Dermis lymphatic vessel endothelial cell (primary cell): Measurements from ENCODE around the gene CHST5. TPM values are rescaled to one million over a fixed set of nuclear protein-coding genes. Genes with fewer than 3 reads are reported as not detected.

Experiments used
- total RNA-seq: library from RNA; depleted of rRNA; stranded (reverse); fragments of >200 nt; gene quantifications from 2 replicates; pipeline ENCODE4 v1.2.1, GENCODE V29; 2014

CHST5 gene
- under 0.01 and 0.09 TPM in 2 replicates for total RNA-seq

GRCh38 chr16:75535901-75536300 lies at the start of gene CHST5:
Gene CHST5, minus strand, starts transcription at chr16:75536108. Its CDS starts 5,724 bp downstream, at chr16:75530384.

GRCh38 chr16:75566040-75566757 lies 30.3 kb upstream of the CHST5 start, which contains the start of gene GABARAPL2:
Gene GABARAPL2, plus strand, starts transcription at chr16:75566379. Its CDS starts 108 bp downstream, at chr16:75566487.

GRCh38 chr16:75555707-75556430 lies 20.0 kb upstream of the CHST5 start, which contains the start of gene TMEM231:
Gene TMEM231, minus strand, starts transcription at chr16:75556252. Its CDS starts 43 bp downstream, at chr16:75556209.

GRCh38 chr16:75495076-75495674 lies 40.7 kb downstream of the CHST5 start, which contains the start of gene CHST6:
Gene CHST6, minus strand, starts transcription at chr16:75495441. Its CDS starts 15,613 bp downstream, at chr16:75479828.

Other genes starting within 250 kb of the CHST5 start
- gene CFDP1, start 102.6 kb downstream of the CHST5 start, total RNA-seq: 41.1 and 51.1 TPM in 2 replicates
- 45.2 and 45.4 TPM in 2 replicates for gene TMEM170A, start 71.4 kb downstream of the CHST5 start, total RNA-seq
- gene CHST6, start 40.7 kb downstream of the CHST5 start, total RNA-seq: 0.34 and 0.43 TPM in 2 replicates
- 6.4 and 6.6 TPM in 2 replicates for gene TMEM231, start 20.1 kb upstream of the CHST5 start, total RNA-seq
- gene GABARAPL2, start 30.3 kb upstream of the CHST5 start, total RNA-seq: 80.6 and 108 TPM in 2 replicates
- gene ADAT1, start 87.2 kb upstream of the CHST5 start, total RNA-seq: 56.5 and 66.0 TPM in 2 replicates
- 125 and 159 TPM in 2 replicates for gene KARS1, start 111.6 kb upstream of the CHST5 start, total RNA-seq
- 36.0 and 38.5 TPM in 2 replicates for gene TERF2IP, start 111.7 kb upstream of the CHST5 start, total RNA-seq
- not detected in 2 replicates for gene CPHXL2, start 140.9 kb upstream of the CHST5 start, total RNA-seq
- not detected in 2 replicates for gene DUXB, start 165.4 kb upstream of the CHST5 start, total RNA-seq
- gene CPHXL, start 190.4 kb upstream of the CHST5 start, total RNA-seq: not detected in 2 replicates